Common myeloid progenitor, CD34-positive (primary cell): ENCODE data around the gene ZNF608.

Experiments
- CTCF ChIA-PET: fragments of 350-600 bp; sonication (Branson Sonifier 250); formaldehyde crosslinking; loops from one replicate; lab custom pipeline; 2021; ENCODE audit warnings: antibody characterized with exemption; lab: Charles Lee
- POLR2A ChIA-PET: fragments of 350-600 bp; sonication (Branson Sonifier 250); formaldehyde crosslinking; loops from one replicate; lab custom pipeline; 2021; ENCODE audit warnings: antibody characterized with exemption; lab: Charles Lee
- DNase-seq, 3 donors: peaks; one replicate each; pipeline versions ENCODE4 v3.0.0 to v3.0.0-alpha.2; 2013
- H3K27ac ChIP-seq, 2 experiments: 1 replicate in 1 of 2; 2 replicates in 1 of 2; pipeline ENCODE4 v1.7.0; 2013; ENCODE audit warnings: inconsistent platforms in 2 of 2, low read length in 2 of 2, mild to moderate bottlenecking in 2 of 2, low read depth in 1 of 2, moderate library complexity in 1 of 2; ENCODE audit not compliant: severe bottlenecking in 2 of 2, insufficient read depth in 1 of 2, poor library complexity in 1 of 2
- H3K27me3 ChIP-seq, 5 experiments: replicated peaks in 2 of 5; 1 replicate in 3 of 5; 2 replicates in 2 of 5; pipeline versions ENCODE4 v1.6.1 to v1.7.0; 2013; ENCODE audit warnings: low read length in 4 of 5, mild to moderate bottlenecking in 2 of 5, moderate library complexity in 2 of 5, inconsistent platforms in 1 of 5; ENCODE audit not compliant: insufficient read depth in 5 of 5, control insufficient read depth in 4 of 5
- H3K36me3 ChIP-seq, 4 experiments: 1 replicate in 2 of 4; 2 replicates in 2 of 4; pipeline versions ENCODE4 v1.6.1 to v1.7.0; 2013; ENCODE audit warnings: low read length in 3 of 4, control low read depth in 1 of 4, mild to moderate bottlenecking in 1 of 4; ENCODE audit not compliant: control insufficient read depth in 4 of 4, insufficient read depth in 4 of 4
- H3K4me1 ChIP-seq, 4 experiments: 1 replicate in 3 of 4; 2 replicates in 1 of 4; pipeline versions ENCODE4 v1.6.1 to v1.7.1; 2013; ENCODE audit warnings: low read length in 3 of 4, mild to moderate bottlenecking in 3 of 4, control low read depth in 1 of 4, inconsistent platforms in 1 of 4, moderate library complexity in 1 of 4; ENCODE audit not compliant: control insufficient read depth in 4 of 4, insufficient read depth in 4 of 4; ENCODE audit errors: control extremely low read depth in 1 of 4
- H3K4me3 ChIP-seq, 7 experiments: 1 replicate in 4 of 7; 2 replicates in 3 of 7; pipeline versions ENCODE4 v1.5.1 to v1.7.0; 2013; ENCODE audit warnings: mild to moderate bottlenecking in 7 of 7, low read length in 6 of 7, moderate library complexity in 6 of 7, inconsistent platforms in 2 of 7, low read depth in 2 of 7, control low read depth in 1 of 7; ENCODE audit not compliant: insufficient read depth in 4 of 7, control insufficient read depth in 1 of 7; ENCODE audit errors: extremely low read depth in 1 of 7
- H3K9me3 ChIP-seq, 5 experiments: 1 replicate in 4 of 5; 2 replicates in 1 of 5; pipeline versions ENCODE4 v1.6.1 to v1.7.1; 2013; ENCODE audit warnings: low read length in 4 of 5, mild to moderate bottlenecking in 2 of 5, inconsistent platforms in 1 of 5, low read depth in 1 of 5, moderate library complexity in 1 of 5; ENCODE audit not compliant: control insufficient read depth in 4 of 5, insufficient read depth in 2 of 5; ENCODE audit errors: control extremely low read depth in 1 of 5
- WGBS: methylation state at CpG from one replicate; pipeline ENCODE4 v1.1.5; 2013; ENCODE audit not compliant: insufficient coverage; 5-methylcytosine and 5-hydroxymethylcytosine counted together

The ZNF608 gene

GRCh38 chr5:124736805-124737188 lies 9.6 kb downstream of the ZNF608 start:
- H3K27ac ChIP-seq: no peak overlapping the region
- no peak for DNase-seq
- no peaks in the 10 kb centered on the region for H3K9me3 ChIP-seq
- H3K4me1 ChIP-seq: peaks cover 4 to 27% (median 16%) of the 10 kb centered on the region in 4 experiments
- no peak overlapping the region for H3K4me3 ChIP-seq
- no peaks in the 10 kb centered on the region for H3K36me3 ChIP-seq
- POLR2A ChIA-PET: no interaction called here
- CTCF ChIA-PET: no interaction called here
- WGBS: 88% methylated on average over 2 of the region's 3 CpGs
- H3K27me3 ChIP-seq: no peaks in the 10 kb centered on the region

DNA sequence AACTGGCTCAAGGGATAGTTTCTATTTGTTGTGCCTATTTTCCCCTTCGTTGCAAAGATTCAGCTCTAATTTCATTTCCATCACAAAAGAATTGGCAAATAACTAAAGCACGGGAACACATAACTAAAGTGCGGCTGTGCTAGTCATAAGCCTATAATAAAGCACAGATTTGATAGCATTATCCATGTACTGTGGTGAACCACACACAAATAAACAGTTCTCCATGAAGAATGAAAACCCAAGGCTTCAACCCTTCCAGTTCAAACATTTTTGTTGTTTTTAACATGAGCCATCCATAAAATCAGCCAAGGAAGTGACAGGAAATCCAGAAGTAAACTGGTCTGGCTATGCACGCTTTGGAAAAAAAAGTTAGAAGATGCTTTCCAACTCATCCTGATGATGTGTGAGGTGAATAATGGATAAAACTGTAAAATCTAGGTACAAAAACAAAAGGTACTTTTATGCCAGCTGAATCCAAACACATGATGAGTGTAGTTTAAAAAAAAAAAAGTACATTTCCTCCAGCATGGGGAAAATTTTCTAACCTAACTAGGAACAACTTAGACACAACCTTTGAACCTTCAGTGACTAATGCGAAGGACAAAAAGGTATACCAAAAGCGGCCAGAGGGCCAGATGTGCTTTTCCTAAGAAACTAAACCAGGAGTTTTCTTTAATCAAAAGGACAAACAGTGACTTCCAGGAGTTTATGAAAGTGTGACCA lies 10.2 kb downstream of the ZNF608 start:
- ChIA-PET POLR2A (no interaction called here), CTCF (interaction anchor here (1.0 to 1.4 kb wide), 3 partner anchors 12 to 83 kb away, joined by 3 read pairs; no protein-coding TSS in a partner anchor)
- no peaks in the 10 kb centered on the region for H3K36me3 ChIP-seq
- no peaks in the 10 kb centered on the region for H3K9me3 ChIP-seq
- 98% methylated on average over 5 of the region's 6 CpGs for WGBS
- H3K4me3 ChIP-seq: no peak overlapping the region
- H3K27ac ChIP-seq: no peak overlapping the region
- H3K27me3 ChIP-seq: no peaks in the 10 kb centered on the region
- DNase-seq: no peak
- peaks cover 4 to 27% (median 16%) of the 10 kb centered on the region in 4 experiments for H3K4me1 ChIP-seq

DNA sequence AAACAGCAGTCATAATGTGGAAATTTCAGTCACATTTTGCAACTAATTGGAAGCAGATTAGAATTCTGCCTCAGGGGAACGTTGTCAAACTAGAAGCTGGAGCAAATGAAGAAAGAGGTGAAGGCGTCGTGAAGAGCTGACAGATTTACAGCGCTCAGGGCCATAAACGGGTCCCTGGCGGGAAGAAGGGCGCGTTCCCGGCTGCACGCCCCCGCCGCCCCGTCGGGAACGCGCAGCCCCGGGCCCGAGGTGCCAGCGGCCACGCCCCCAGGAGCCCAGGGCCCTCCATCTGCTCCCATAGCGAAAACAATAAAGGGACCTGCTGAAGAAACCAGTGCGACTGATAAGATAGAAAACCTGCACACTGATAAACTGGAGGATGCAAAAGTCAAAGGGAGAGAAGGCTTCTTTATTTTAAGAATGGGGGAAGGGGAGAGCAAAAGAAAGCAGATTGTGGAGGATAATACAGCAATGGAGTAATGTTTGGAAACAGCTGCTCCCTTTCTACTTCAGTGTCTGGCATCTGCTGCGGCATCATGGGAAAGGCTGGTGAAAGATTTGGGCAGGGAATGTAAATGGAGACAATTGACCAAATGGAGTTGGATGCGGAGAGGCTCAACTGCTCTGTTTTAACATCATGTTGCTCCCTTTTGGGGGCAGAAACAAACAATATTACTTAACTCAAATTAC lies 11.1 kb downstream of the ZNF608 start:
- Histone ChIP-seq H3K27me3 (no peaks in the 10 kb centered on the region), H3K4me3 (peak overlapping the region in 6 of 7 experiments; percentile 34 to 71 (median 54)), H3K4me1 (peaks cover 4 to 29% (median 15%) of the 10 kb centered on the region in 4 experiments), H3K9me3 (no peaks in the 10 kb centered on the region), H3K27ac (no peak overlapping the region), H3K36me3 (no peaks in the 10 kb centered on the region)
- ChIA-PET CTCF (interaction anchor here (1.0 to 1.4 kb wide), 3 partner anchors 13 to 82 kb away, joined by 3 read pairs; no protein-coding TSS in a partner anchor), POLR2A (no interaction called here)
- WGBS: 14% methylated on average over 20 of the region's 24 CpGs
- peak in 2 of 3 donors; percentile 41 to 49 for DNase-seq

DNA sequence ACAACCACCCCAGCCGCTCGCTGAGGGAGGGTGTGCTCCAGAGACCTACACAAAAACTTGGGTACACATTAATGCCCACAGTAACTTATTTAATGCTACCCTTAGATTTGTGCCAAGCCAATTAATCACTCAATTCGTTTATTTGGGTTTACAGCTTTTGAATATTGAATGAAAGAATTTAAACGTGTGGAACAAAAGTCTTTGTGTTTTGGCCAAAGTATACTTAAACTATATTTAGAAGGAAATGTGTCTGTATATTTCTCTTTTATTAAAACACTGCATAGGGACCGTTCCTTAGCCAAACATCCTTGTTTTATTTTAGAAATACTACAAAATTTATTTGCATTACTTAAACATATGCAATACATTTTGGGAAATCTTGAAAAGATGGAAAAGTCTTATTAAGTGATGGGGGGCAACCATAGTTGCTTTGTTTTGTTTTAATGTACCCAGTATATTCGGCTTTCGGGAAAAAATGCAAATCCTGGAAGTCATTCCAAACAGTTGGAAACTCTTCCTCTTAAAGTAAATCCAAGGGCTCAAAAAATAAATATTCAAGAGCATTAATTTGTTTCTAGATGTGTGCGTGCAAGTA lies 11.8 kb downstream of the ZNF608 start:
- CTCF ChIA-PET: interaction anchor here (1.4 kb wide), 1 partner anchor 81 kb away, joined by 3 read pairs; no protein-coding TSS in a partner anchor
- no CpG with 5 or more reads among the region's 8 CpGs for WGBS
- no peaks in the 10 kb centered on the region for H3K36me3 ChIP-seq
- DNase-seq: no peak
- peaks cover 4 to 35% (median 15%) of the 10 kb centered on the region in 4 experiments for H3K4me1 ChIP-seq
- POLR2A ChIA-PET: no interaction called here
- no peak overlapping the region for H3K27ac ChIP-seq
- no peaks in the 10 kb centered on the region for H3K9me3 ChIP-seq
- H3K4me3 ChIP-seq: peak overlapping the region in 6 of 7 experiments; percentile 34 to 71 (median 54)
- no peaks in the 10 kb centered on the region for H3K27me3 ChIP-seq

DNA sequence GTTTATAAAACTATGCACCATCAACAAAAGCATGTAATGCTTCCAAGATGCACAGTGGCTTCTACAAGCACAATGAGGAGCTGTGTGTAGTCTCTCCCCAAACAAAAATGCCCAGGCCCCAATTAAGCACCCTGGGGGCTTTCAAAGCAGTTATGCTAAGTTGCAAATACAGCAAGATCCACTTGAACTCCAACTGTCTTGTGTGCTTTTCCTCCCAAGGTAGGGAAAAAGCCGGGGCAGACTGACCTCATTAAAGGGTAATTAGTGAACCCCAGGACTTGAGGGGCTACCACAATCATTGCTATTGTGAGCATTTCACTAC lies 13.1 kb downstream of the ZNF608 start:
- no peak for DNase-seq
- ChIA-PET POLR2A (no interaction called here), CTCF (interaction anchor here (0.6 kb wide), 1 partner anchor 11 kb away, joined by 3 read pairs; no protein-coding TSS in a partner anchor)
- WGBS: 89% methylated on average over 1 of the region's 1 CpG
- H3K36me3 ChIP-seq: no peaks in the 10 kb centered on the region
- H3K9me3 ChIP-seq: no peaks in the 10 kb centered on the region
- peaks cover 4 to 28% (median 13%) of the 10 kb centered on the region in 4 experiments for H3K4me1 ChIP-seq
- H3K27ac ChIP-seq: no peak overlapping the region
- no peak overlapping the region for H3K4me3 ChIP-seq
- H3K27me3 ChIP-seq: no peaks in the 10 kb centered on the region

DNA sequence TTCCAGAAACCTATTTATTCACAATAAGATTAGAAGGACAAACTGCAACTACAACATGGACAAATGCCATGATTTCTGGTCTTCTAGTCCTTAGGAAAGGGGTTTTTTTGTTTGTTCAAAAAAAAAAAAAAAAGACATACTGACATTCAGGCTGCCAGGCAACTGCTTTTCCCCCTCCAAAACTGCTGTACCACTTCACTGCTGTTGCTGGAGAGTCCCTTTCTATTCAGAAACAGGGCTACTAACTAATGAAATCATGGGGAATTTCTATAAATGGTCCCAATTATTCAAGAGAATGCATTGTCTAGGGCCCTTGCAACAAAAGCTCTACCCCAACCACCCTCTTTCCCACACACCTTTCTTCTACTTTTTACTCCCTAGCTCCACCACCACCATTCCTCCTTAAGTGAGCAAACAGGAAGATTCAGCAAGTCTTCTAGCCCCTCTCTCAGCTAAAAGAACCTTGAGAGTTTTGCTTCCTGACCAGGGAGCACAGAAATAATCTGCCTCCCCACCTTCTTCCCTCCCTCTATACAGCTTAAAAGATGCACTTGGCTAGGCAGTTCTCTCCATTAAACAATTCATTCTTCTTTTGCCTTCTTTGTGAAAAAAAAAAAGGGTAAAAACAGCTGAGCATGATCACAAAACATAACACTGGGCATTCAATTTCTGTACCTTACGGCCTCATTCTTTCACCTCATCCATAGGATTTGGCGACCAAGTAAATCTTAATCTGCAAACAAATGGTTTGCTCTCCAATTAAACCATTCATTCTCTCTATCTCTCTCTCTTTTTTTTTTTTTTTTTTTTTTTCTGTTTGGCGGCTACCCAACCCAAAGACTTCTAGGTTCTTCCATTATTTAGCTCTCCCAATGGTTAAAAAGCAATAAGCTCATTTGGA lies 13.8 kb downstream of the ZNF608 start:
- H3K27me3 ChIP-seq: no peaks in the 10 kb centered on the region
- POLR2A ChIA-PET: no interaction called here
- H3K9me3 ChIP-seq: no peaks in the 10 kb centered on the region
- no peaks in the 10 kb centered on the region for H3K36me3 ChIP-seq
- H3K4me3 ChIP-seq: no peak overlapping the region
- no peak overlapping the region for H3K27ac ChIP-seq
- WGBS: no CpG with 5 or more reads among the region's 3 CpGs
- peaks cover 4 to 28% (median 10%) of the 10 kb centered on the region in 4 experiments for H3K4me1 ChIP-seq
- CTCF ChIA-PET: interaction anchor here (0.6 kb wide), 1 partner anchor 11 kb away, joined by 3 read pairs; no protein-coding TSS in a partner anchor
- DNase-seq: no peak
